Measurements from ENCODE around the gene MYBBP1A. TPM values are rescaled to one million over a fixed set of nuclear protein-coding genes. Genes with fewer than 3 reads are reported as not detected.
A peak's percentile ranks its signal among the peaks of the same experiment; 100 is the strongest.

Gene MYBBP1A
- total RNA-seq, 6 experiments from 2014 or later = 16.3 to 32.0 (median 23.7) TPM

GRCh38 chr17:4558347-4558971 lies 3.3 kb upstream of the MYBBP1A start:
- ATAC-seq = no peak
- H3K36me3 ChIP-seq = peaks cover 0 to 3% (median 0%) of the 10 kb centered on the region in 4 donors
- WGBS (ENCODE audit: insufficient coverage, low coverage, low lambda C conversion rate, missing lambda C conversion rate) = no CpG with 5 or more reads among the region's 24 CpGs
- TF ChIP-seq CTCF (IDR thresholded peaks at IDR 0.05) = no peak
- no peak for TF ChIP-seq POLR2A (IDR thresholded peaks at IDR 0.05)
- DNase-seq = peak in 1 of 3 donors; percentile 53
- H3K27ac ChIP-seq = no peak overlapping the region
- intact Hi-C loops (cut with DNase I) = no loop called here
- no peaks in the 10 kb centered on the region for H3K27me3 ChIP-seq
- no peaks in the 10 kb centered on the region for H3K9me3 ChIP-seq
- no peak overlapping the region for H3K4me3 ChIP-seq
- peaks cover 0 to 9% (median 4%) of the 10 kb centered on the region in 4 donors for H3K4me1 ChIP-seq

- 90% methylated on average over 4 of the region's 6 CpGs for WGBS (ENCODE audit: insufficient coverage, low coverage, low lambda C conversion rate, missing lambda C conversion rate)
- ATAC-seq = no peak
Observed at GRCh38 chr17:4557626-4558346, 2.6 kb upstream of the MYBBP1A start.

DNA sequence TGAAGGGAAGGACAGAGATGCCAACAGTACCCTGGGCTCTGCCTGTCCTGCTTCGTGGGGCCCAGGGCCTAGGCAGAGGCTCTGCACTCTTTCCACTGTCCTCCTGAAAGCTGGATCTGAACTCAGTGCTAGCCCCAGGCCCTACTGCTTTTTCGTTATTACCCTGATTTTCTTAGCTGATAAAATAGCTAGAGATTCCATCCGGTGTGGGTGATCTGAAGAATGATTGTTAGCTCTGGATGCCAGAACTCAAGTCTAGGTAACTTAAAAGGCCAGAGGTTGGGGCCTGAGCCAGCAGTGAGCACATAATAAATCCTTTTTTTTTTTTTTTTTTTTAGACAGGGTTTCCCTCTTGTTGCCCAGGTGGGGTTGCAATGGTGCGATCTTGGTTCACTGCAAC lies 1.8 kb upstream of the MYBBP1A start:
- Histone ChIP-seq H3K4me1 (peaks cover 0 to 9% (median 4%) of the 10 kb centered on the region in 4 donors), H3K27me3 (no peaks in the 10 kb centered on the region), H3K36me3 (peaks cover 0 to 14% (median 3%) of the 10 kb centered on the region in 4 donors), H3K27ac (no peak overlapping the region), H3K4me3 (no peak overlapping the region), H3K9me3 (no peaks in the 10 kb centered on the region)
- no peak for DNase-seq
- TF ChIP-seq POLR2A (IDR thresholded peaks at IDR 0.05) (no peak), CTCF (IDR thresholded peaks at IDR 0.05) (no peak)
- intact Hi-C loops (cut with DNase I) = no loop called here
- 61% methylated on average over 3 of the region's 4 CpGs for WGBS (ENCODE audit: insufficient coverage, low coverage, low lambda C conversion rate, missing lambda C conversion rate)
- no peak for ATAC-seq

More at GRCh38 chr17:4557626-4558346, 2.6 kb upstream of the MYBBP1A start:
- H3K4me3 ChIP-seq = no peak overlapping the region
- no peak overlapping the region for H3K27ac ChIP-seq
- peaks cover 0 to 9% (median 4%) of the 10 kb centered on the region in 4 donors for H3K4me1 ChIP-seq
- no peaks in the 10 kb centered on the region for H3K27me3 ChIP-seq
- no peak for TF ChIP-seq CTCF (IDR thresholded peaks at IDR 0.05)
- no peak for TF ChIP-seq POLR2A (IDR thresholded peaks at IDR 0.05)
- peaks cover 0 to 9% (median 0%) of the 10 kb centered on the region in 4 donors for H3K36me3 ChIP-seq
- intact Hi-C loops (cut with DNase I) = no loop called here
- no peak for DNase-seq
- H3K9me3 ChIP-seq = no peaks in the 10 kb centered on the region

DNA sequence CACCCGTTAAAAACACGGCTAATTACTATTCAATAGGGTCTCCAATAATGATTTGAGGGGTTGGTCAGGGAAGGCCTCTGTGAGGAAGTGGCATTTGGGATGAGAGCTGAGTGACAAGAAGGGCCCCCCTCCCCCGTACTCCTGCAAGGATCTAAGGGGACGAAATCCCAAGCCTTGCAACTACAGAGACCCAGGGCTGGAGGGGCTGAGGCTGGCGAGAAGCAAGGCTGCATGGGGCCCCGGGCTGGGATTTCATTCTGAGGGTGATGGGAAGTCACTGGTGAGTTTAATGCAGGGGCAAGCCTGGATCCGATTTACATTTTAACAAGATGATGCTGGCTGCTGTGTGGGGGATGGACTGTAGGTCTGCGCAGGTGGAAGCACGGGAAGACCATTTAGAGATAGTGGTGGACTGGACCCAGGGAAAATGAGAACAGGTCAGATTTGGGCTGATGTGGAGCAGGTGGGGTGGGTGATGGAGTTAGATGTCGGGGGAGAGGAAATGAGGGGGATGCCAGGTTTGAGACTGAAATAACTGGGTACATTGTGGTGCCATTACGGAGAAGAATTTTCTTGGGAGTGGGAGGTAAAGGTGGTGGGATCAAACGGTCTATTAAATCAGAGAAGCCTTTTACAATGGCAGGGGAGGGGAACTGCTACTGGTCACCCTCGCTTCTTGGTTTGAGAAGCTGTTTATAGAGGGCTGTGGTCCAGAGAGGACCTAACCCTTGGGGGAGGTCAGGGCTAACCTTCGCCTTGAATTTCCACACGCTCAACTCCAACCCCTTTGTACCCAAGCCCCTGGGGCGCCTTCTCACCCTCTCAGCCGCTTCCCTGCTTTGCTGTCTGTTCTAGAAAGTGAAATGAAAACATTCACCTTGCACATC lies 932 bp upstream of the MYBBP1A start:
- peaks cover 0 to 23% (median 6%) of the 10 kb centered on the region in 4 donors for H3K36me3 ChIP-seq
- intact Hi-C loops (cut with DNase I) = no loop called here
- H3K4me3 ChIP-seq = peak overlapping the region; percentile 80 to 96 (median 93)
- TF ChIP-seq POLR2A (IDR thresholded peaks at IDR 0.05) (no peak), CTCF (IDR thresholded peaks at IDR 0.05) (no peak)
- ATAC-seq (no peak), DNase-seq (no peak)
- peaks cover 0 to 9% (median 4%) of the 10 kb centered on the region in 4 donors for H3K4me1 ChIP-seq
- H3K27ac ChIP-seq = peak overlapping the region; percentile 56 to 63 (median 58)
- H3K27me3 ChIP-seq = no peaks in the 10 kb centered on the region
- H3K9me3 ChIP-seq = no peaks in the 10 kb centered on the region
- 70% methylated on average over 11 of the region's 17 CpGs for WGBS (ENCODE audit: insufficient coverage, low coverage, low lambda C conversion rate, missing lambda C conversion rate)
